ENCODE measurements around the gene OR51V1.

GRCh38 chr11:5200582-5200981 is at the start of gene OR51V1:
- TF ChIP-seq CTCF (IDR thresholded peaks at IDR 0.05; ENCODE audit: low read depth, low read length, poor library complexity, severe bottlenecking) (no peak), EZH2phosphoT487 (IDR thresholded peaks at IDR 0.05; ENCODE audit: borderline replicate concordance, low read length) (no peak)

Measured in DOHH2 (cell line).